NCI-H1048 (cell line): Measurements from ENCODE around the gene CD48.

Experiments
- DNase-seq: peaks from one replicate; lab custom pipeline; 2025; lab: John Stamatoyannopoulos, UW

Gene CD48

GRCh38 chr1:160676869-160677597, 34.6 kb downstream of the CD48 start:
- DNase-seq = no peak

- peak; percentile 30 for DNase-seq
Observed at GRCh38 chr1:160675641-160676410, 35.8 kb downstream of the CD48 start.

DNA sequence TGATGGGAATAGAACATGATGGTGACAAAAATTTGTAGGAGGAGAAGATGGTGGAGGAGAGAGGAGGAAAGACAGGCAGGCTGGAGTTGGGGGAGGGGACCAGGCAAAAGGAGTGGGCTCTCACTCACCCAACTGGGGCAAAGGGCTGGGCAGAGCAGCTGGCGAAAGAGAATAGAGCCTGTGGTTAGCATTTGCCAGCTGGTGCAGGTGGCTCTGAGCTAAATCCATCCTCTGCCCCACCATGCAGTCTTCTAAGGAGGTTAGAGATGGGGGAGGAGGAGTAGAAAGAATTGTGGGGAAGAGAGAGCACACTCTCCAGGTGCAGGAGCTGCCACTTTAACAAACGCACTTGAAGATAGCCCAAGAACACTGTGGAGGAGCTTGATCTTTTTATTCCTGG, 37.2 kb downstream of the CD48 start:
- DNase-seq = no peak

DNA sequence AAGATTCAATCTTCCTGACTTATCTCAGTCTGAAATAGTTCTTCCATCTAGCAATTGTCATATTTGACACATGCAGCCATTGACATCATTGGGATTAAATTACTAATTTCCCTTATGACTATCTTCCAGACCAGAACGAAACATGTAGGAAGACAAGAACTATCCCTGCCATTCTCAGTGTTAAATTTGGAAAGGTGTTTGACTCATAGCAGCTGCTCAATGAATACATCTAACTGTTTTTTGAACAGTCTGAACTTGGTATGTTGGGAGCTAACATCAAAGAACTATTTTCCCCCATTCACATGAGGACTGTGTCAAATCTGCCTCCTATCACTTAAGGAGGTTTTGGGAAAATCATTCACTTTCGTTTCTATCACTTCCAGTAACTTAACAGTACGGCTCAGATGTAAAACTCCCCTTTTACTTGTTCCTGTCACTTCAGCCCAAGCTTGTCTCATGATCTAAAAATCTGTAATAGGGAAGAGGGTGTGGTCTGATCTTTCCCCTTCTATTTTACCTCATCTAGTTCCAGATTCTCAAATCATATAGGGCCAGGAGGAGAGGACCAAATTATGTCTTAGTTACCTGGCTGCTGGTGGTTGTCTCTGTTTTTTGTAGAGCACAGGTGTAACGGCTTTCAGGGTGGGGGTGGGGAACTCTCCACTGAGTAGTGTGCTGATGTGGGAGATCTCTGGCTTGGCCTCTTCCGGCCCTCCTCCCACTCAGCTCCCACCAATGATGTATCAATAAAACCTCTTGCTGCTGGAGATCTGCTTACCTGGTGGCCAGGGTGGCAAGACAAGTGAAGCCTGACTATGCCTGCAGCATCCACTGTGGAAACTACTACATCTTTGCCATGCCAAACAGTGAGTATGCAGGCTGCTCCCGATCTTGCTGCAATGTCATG, 38.6 kb downstream of the CD48 start:
- no peak for DNase-seq

DNA sequence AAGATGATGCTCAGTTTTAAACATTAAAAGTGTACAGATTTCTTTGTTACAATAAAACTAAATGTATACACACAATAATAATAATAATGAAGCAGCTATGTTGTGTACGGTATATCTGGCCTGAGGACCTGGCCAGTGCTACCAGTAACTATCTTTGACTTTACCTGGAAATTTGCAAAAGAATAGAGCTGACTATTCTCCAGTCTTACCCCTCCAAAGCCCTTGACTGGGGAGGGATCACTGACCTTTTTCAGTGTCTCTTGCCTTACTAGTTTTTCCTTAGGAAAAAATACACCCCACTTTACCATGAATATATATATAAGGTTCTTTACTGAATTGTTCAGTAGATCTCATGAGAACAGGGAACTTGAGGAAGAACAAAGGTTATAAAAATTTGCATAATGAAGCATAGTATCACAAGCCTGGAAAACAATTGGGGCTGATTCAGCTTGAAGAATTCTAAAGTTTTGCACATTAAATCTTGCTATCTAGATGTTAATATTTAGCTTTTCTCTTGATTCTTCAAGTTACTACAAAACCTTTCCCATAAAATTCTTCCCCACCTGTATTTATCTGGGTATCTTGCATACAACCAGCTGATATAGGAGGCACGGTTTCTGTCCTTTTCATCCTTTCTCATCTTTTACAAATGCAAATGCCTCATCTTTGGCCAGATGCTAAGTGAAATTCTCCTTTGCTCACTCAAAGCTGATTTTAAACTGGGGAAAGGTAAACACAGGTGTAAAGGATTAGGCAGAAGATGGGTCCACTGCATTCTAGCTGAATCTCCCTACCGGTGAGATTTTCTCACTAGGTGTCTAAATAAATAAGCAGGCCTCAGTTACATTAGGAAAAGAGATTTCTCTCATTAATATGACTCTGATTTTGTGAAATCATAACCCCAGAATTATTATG, 39.8 kb downstream of the CD48 start:
- DNase-seq = no peak

GRCh38 chr1:160670701-160671100, 40.9 kb downstream of the CD48 start:
- DNase-seq = no peak

GRCh38 chr1:160669802-160670201, 41.8 kb downstream of the CD48 start:
- no peak for DNase-seq

DNA sequence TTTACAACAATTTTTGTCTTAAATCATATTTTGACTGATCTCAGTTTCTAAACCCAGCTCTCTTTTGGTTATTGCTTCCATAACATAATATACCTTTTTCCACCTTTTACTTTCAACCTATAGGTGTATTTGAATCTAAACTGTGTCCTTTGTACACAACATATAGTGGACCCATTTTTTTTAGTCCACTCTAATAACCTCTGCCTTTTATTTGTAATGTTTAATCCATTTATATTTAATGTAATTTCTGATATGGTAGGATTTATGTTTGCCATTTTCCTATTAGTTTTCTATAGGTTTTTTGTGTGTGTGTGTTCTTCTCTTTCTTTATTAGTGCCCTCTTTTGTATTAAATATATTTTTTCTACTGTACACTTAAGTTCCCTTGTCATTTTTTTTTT, 42.3 kb downstream of the CD48 start:
- no peak for DNase-seq

DNA sequence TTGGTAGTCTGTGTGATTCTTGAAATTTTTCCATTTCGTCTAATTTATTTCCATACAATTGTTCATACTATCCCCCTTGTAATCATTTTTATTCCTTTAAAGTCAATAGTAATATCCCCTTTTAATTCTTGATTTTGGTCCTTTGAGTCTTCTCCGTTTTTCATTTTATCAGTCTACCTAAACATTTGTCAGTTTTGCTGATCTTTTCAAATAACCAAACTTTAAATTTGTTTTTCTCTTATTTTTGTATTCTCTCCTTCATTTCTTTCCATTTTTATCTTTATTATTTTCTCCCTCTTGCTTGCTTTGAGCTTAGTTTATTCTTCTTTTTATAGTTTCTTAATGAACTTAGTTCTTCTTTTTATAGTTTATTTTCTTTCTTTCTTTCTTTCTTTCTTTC, 43.7 kb downstream of the CD48 start:
- DNase-seq = no peak

- no peak for DNase-seq
Observed at GRCh38 chr1:160666079-160666442, 45.6 kb downstream of the CD48 start.

GRCh38 chr1:160665330-160666078, 46.1 kb downstream of the CD48 start:
- no peak for DNase-seq

DNA sequence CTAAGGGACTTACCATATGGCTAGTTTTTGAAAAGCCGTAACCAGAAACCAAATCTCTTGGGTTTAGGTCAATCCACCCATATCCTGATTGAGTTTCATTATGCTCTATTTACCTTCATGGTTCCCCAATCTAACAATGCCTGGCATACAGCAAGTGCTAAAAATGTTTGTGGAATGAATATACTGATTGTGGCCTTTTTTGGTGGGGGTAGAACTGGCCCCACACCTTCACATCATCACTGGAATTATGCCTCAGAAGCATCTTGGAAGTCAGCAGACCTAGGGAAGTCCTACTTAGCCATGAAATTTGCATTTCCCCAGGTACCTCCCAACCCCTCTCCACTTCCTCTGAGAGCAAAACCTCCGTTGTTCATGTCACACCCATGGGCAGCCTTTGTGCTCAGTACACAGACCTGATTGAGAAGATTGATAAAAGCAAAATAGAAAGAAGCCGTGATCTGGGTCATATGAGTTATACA, 47.0 kb downstream of the CD48 start:
- DNase-seq = no peak

DNA sequence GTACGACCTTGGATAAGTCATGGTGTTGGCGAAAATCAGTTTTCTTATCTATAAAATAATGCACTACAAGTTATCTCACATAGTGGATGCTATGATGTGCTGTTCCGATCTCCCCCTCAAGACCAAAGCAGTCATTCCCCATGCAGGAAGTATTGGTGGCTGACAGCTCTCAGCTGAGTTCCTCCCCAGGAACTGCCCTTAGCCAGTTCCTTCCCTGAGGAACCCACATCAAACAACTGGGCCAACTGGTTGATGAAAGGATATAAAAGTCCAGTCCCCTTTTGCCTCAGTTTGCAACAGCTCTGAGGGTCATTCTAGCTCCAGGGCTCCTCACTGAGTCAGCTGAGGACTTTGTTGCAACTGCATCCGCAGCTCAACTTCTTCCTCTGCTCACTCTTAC, 48.7 kb downstream of the CD48 start:
- DNase-seq = no peak

GRCh38 chr1:160659566-160659965, 52.1 kb downstream of the CD48 start:
- no peak for DNase-seq

DNA sequence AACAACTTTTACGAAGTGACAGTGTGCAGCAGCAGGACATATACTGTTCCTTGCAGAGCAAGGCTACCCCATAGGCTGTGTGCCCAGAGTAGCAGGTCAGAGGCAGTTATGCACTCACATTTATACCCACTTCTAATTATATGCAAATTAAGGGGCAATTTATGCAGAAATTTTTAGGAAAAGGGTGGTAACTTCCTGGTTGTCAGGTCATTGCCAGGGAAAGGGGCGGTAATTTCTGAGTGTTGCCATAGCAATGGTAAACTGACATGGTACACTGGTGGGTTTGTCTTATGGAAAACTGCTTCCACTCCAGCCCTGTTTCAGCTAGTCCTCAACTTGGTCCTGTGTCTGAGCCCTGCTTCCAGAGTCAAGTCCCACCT, 52.8 kb downstream of the CD48 start:
- no peak for DNase-seq

- no peak for DNase-seq
Observed at GRCh38 chr1:160658162-160658813, 53.3 kb downstream of the CD48 start.

- DNase-seq = no peak
Observed at GRCh38 chr1:160657250-160657781, 54.3 kb downstream of the CD48 start.

- DNase-seq = no peak
Observed at GRCh38 chr1:160656737-160657136, 54.9 kb downstream of the CD48 start.

DNA sequence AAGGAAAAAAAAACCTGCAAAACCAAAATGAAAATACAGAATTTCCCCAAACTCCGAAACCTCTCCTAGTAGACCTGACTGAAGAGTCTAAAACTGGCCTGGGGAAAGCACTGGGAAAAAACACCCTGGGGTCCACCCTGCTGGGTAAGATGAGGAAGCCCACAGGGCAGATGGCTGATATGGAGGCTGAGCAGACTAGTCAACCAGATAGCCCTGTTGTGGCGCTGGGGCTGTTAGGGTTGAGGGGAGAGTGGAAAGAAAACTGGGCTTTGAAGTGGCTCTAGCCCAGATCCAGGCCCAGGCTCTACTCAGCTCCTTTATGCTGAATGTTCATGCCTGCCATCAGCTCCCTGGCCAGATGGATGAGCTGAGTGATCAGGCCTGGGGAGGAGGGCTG, 58.0 kb downstream of the CD48 start:
- no peak for DNase-seq
